A673 (cell line): ENCODE results near the gene HECW1. TPM values are rescaled to one million over a fixed set of nuclear protein-coding genes. Genes with fewer than 3 reads are reported as not detected.
"Not testable (repeated sequence)": the region's sequence is repeated elsewhere in the genome, so short reads cannot be mapped to it uniquely, and the experiment has no call there.

ENCODE experiments used
- BruUV-seq: library from RNA; stranded (reverse); fragments of 400-500 nt; replicated peaks from 2 replicates; lab custom pipeline; 2021; lab: Mats Ljungman, UMichigan
- CTCF ChIA-PET: fragments of 300-600 bp; sonication (Branson Sonifier 250); formaldehyde crosslinking; loops from one replicate; lab custom pipeline; 2022; ENCODE audit warnings: antibody characterized with exemption; lab: Charles Lee
- POLR2A ChIA-PET: fragments of 300-600 bp; sonication (Branson Sonifier 250); formaldehyde crosslinking; loops from one replicate; lab custom pipeline; 2022; ENCODE audit warnings: antibody characterized with exemption; ENCODE audit not compliant: low non-redundant PET; lab: Charles Lee
- DNase-seq: peaks from one replicate; pipeline ENCODE4 v3.0.0-alpha.2; 2015; ENCODE audit warnings: low spot score
- H3K27ac ChIP-seq: fragments of 200-600 bp; sonication (generic); 2 replicates; pipeline ENCODE4 v1.5.1; 2016; ENCODE audit warnings: mixed run types, low read depth, mild to moderate bottlenecking, mixed read lengths, antibody characterized with exemption, low read length; ENCODE audit not compliant: poor library complexity, severe bottlenecking
- H3K27me3 ChIP-seq: fragments of 200-600 bp; sonication (generic); replicated peaks from 2 replicates; pipeline ENCODE4 v1.6.1; 2017; ENCODE audit warnings: mixed run types, low read depth, mild to moderate bottlenecking, mixed read lengths, antibody characterized with exemption, low read length; ENCODE audit not compliant: insufficient read depth, poor library complexity
- H3K36me3 ChIP-seq: fragments of 200-600 bp; sonication (generic); 2 replicates; pipeline ENCODE4 v1.6.1; 2016; ENCODE audit warnings: mixed run types, mild to moderate bottlenecking, mixed read lengths, antibody characterized with exemption, low read length; ENCODE audit not compliant: insufficient read depth, poor library complexity, severe bottlenecking
- H3K4me1 ChIP-seq: fragments of 200-600 bp; sonication (generic); 2 replicates; pipeline ENCODE4 v1.6.1; 2017; ENCODE audit warnings: mixed run types, mild to moderate bottlenecking, mixed read lengths, antibody characterized with exemption, low read length; ENCODE audit not compliant: insufficient read depth, poor library complexity, severe bottlenecking
- H3K4me3 ChIP-seq: fragments of 200-600 bp; sonication (generic); 2 replicates; pipeline ENCODE4 v1.5.1; 2016; ENCODE audit warnings: low read depth, mixed run types, mild to moderate bottlenecking, mixed read lengths, low read length; ENCODE audit not compliant: poor library complexity, severe bottlenecking
- H3K9me3 ChIP-seq: fragments of 200-600 bp; sonication (generic); 2 replicates; pipeline ENCODE4 v1.6.1; 2016; ENCODE audit warnings: mixed run types, low read depth, mild to moderate bottlenecking, mixed read lengths, antibody characterized with exemption, low read length; ENCODE audit not compliant: poor library complexity, severe bottlenecking
- CTCF ChIP-seq: fragments of 300-800, 200-600 bp; sonication (generic); conservative IDR thresholded peaks from 2 replicates; pipeline ENCODE4 v1.5.1; 2017; ENCODE audit warnings: low read depth, mild to moderate bottlenecking, antibody characterized with exemption, low read length, moderate library complexity, mixed read lengths
- EZH2 ChIP-seq: fragments of 200-600 bp; sonication (generic); IDR thresholded peaks from 2 replicates; pipeline ENCODE4 v1.6.1; 2017; ENCODE audit warnings: borderline replicate concordance, low read depth, mild to moderate bottlenecking, mixed read lengths, antibody characterized with exemption, low read length; ENCODE audit not compliant: poor library complexity, severe bottlenecking
- intact Hi-C: fragments of 100-400 bp; cut with micrococcal nuclease; formaldehyde crosslinking; loops from one replicate; pipeline ENCODE4 v1.10.0; 2022; ENCODE audit not compliant: unreplicated experiment
- total RNA-seq: library from RNA; stranded (reverse); gene quantifications from 2 replicates; pipeline ENCODE4 v1.2.3, GENCODE V29; 2021

Gene HECW1
- total RNA-seq, 1 experiment from 2014 or later, result 0.39 TPM

GRCh38 chr7:43208242-43208641 is 95.8 kb downstream of the HECW1 start:
- ChIA-PET CTCF (no interaction called here), POLR2A (no interaction called here)
- Histone ChIP-seq H3K4me3 (no peak overlapping the region), H3K27me3 (no peaks in the 10 kb centered on the region), H3K9me3 (no peaks in the 10 kb centered on the region), H3K36me3 (no peaks in the 10 kb centered on the region), H3K4me1 (no peaks in the 10 kb centered on the region), H3K27ac (no peak overlapping the region)
- no peak for DNase-seq
- no TSS peak for BruUV-seq
- TF ChIP-seq EZH2 (no peak), CTCF (no peak)
- intact Hi-C loops, result no loop called here

GRCh38 chr7:43210539-43210938 is 98.1 kb downstream of the HECW1 start:
- intact Hi-C loops, H3K9me3 ChIP-seq, POLR2A ChIA-PET, BruUV-seq, H3K27me3 ChIP-seq, H3K27ac ChIP-seq, CTCF ChIA-PET, H3K4me3 ChIP-seq, H3K36me3 ChIP-seq, H3K4me1 ChIP-seq, DNase-seq: not testable (repeated sequence)

GRCh38 chr7:43211286-43211685 is 98.8 kb downstream of the HECW1 start:
- DNase-seq, result no peak
- ChIA-PET CTCF (no interaction called here), POLR2A (no interaction called here)
- Histone ChIP-seq H3K9me3 (no peaks in the 10 kb centered on the region), H3K27ac (no peak overlapping the region), H3K4me3 (no peak overlapping the region), H3K4me1 (no peaks in the 10 kb centered on the region), H3K27me3 (no peaks in the 10 kb centered on the region), H3K36me3 (no peaks in the 10 kb centered on the region)
- intact Hi-C loops, result no loop called here
- TF ChIP-seq EZH2, result no peak
- TF ChIP-seq CTCF, result no peak
- BruUV-seq, result no TSS peak

- Histone ChIP-seq H3K27me3 (no peaks in the 10 kb centered on the region), H3K27ac (no peak overlapping the region), H3K36me3 (no peaks in the 10 kb centered on the region), H3K4me1 (no peaks in the 10 kb centered on the region), H3K4me3 (no peak overlapping the region), H3K9me3 (no peaks in the 10 kb centered on the region)
- ChIA-PET POLR2A (no interaction called here), CTCF (no interaction called here)
- DNase-seq, result no peak
- intact Hi-C loops, result no loop called here
- TF ChIP-seq CTCF (no peak), EZH2 (no peak)
- no TSS peak for BruUV-seq
Observed at GRCh38 chr7:43211693-43212092, 99.2 kb downstream of the HECW1 start.
